ENCODE data around the gene VPS45. TPM values are rescaled to one million over a fixed set of nuclear protein-coding genes. Genes with fewer than 3 reads are reported as not detected.
"Not testable (repeated sequence)": the region's sequence is repeated elsewhere in the genome, so short reads cannot be mapped to it uniquely, and the experiment has no call there.

VPS45 gene
- total RNA-seq, 4 donors from 2014 or later = 18.0 to 42.1 (median 31.1) TPM

GRCh38 chr1:150028322-150028721 lies 39.3 kb upstream of the VPS45 start:
- no peak for DNase-seq (ENCODE audit: low spot score)
- no peak for ATAC-seq (ENCODE audit: low FRiP score)
- TF ChIP-seq CTCF (IDR thresholded peaks at IDR 0.05) = no peak

GRCh38 chr1:150034336-150034735 lies 33.2 kb upstream of the VPS45 start:
- no peak for TF ChIP-seq CTCF (IDR thresholded peaks at IDR 0.05)
- ATAC-seq (ENCODE audit: low FRiP score) = no peak
- DNase-seq (ENCODE audit: low spot score) = no peak

GRCh38 chr1:150049926-150050325 lies 17.6 kb upstream of the VPS45 start:
- ATAC-seq (ENCODE audit: low FRiP score) (no peak), DNase-seq (ENCODE audit: low spot score) (no peak)
- TF ChIP-seq CTCF (IDR thresholded peaks at IDR 0.05) = no peak

DNA sequence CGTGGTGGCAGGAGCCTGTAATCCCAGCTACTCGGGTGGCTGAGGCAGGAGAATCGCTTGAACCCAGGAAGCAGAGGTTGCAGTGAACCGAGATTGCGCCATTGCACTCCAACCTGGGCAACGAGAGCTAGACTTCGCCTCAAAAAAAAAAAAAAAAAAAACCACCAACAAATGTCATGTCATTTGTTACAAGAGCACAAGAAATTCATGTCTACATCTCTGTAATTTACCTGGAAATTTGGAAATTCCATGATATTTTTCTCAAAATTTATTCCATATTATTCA lies 16.5 kb upstream of the VPS45 start:
- no peak for DNase-seq (ENCODE audit: low spot score)
- no peak for ATAC-seq (ENCODE audit: low FRiP score)
- no peak for TF ChIP-seq CTCF (IDR thresholded peaks at IDR 0.05)

GRCh38 chr1:150051905-150052412 lies 15.6 kb upstream of the VPS45 start:
- not testable (repeated sequence) for DNase-seq (ENCODE audit: low spot score); ATAC-seq (ENCODE audit: low FRiP score)

DNA sequence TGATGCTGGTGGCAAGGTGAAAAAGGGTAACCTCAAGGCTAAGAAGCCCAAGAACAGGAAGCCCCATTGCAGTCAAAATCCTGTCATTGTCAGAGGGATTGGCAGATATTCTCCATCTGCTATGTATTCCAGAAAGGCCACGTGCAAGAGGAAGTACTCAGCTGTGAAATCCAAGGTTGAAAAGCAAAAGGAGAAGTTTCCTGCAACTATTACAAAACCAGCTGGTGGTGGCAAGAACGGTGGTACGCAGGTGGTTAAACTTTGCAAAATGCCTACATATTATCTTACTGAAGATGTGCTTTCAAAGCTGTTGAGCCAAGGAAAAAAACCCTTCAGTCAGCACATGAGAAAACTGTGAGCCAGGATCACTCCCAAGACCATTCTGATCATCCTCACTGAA lies 13.7 kb upstream of the VPS45 start:
- ATAC-seq (ENCODE audit: low FRiP score) (no peak), DNase-seq (ENCODE audit: low spot score) (no peak)
- no peak for TF ChIP-seq CTCF (IDR thresholded peaks at IDR 0.05)

- not testable (repeated sequence) for DNase-seq (ENCODE audit: low spot score)
These were observed 12.1 kb upstream of the VPS45 start for GRCh38 chr1:150055507-150055906.

DNA sequence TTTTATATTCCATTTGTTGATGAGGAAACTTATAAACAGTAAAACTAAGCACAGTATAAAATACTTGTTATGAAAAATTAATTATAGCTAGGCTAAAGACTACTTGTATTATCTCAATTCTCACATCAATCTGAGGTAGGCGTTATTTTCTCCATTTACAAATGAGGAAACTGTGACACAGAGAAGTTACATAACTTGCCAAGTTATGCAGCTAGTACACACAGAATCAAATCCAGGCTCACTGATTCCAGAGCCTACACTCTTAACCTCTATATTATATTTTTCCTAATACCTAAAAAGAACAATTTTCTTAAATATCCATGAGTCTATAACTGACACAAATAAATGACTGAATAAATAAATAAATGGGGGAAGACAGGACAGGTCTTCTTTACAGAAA lies 11.2 kb upstream of the VPS45 start:
- no peak for TF ChIP-seq CTCF (IDR thresholded peaks at IDR 0.05)
- ATAC-seq (ENCODE audit: low FRiP score) = no peak
- DNase-seq (ENCODE audit: low spot score) = no peak

More at GRCh38 chr1:150055507-150055906, 12.1 kb upstream of the VPS45 start:
- ATAC-seq (ENCODE audit: low FRiP score) = not testable (repeated sequence)

Data from omental fat pad (tissue), 4 donors.